B cell (primary cell): ENCODE data around the gene TNIP1.

ENCODE experiments used
- EZH2 ChIP-seq: IDR thresholded peaks from 2 replicates; pipeline ENCODE4 v1.6.1; 2012; ENCODE audit warnings: borderline replicate concordance, low read depth, mild to moderate bottlenecking, moderate library complexity, low read length; ENCODE audit not compliant: insufficient read depth, poor library complexity, severe bottlenecking
- TF ChIP-seq, protein P1 (sequence below): fragments of 200-600 bp; IDR thresholded peaks from one replicate; pipeline ENCODE4 v1.8.0; 2022; ENCODE audit warnings: antibody characterized with exemption, mild to moderate bottlenecking

GRCh38 chr5:150999704-151000442, 81.0 kb downstream of the TNIP1 start:
- TF ChIP-seq, protein P1, sequence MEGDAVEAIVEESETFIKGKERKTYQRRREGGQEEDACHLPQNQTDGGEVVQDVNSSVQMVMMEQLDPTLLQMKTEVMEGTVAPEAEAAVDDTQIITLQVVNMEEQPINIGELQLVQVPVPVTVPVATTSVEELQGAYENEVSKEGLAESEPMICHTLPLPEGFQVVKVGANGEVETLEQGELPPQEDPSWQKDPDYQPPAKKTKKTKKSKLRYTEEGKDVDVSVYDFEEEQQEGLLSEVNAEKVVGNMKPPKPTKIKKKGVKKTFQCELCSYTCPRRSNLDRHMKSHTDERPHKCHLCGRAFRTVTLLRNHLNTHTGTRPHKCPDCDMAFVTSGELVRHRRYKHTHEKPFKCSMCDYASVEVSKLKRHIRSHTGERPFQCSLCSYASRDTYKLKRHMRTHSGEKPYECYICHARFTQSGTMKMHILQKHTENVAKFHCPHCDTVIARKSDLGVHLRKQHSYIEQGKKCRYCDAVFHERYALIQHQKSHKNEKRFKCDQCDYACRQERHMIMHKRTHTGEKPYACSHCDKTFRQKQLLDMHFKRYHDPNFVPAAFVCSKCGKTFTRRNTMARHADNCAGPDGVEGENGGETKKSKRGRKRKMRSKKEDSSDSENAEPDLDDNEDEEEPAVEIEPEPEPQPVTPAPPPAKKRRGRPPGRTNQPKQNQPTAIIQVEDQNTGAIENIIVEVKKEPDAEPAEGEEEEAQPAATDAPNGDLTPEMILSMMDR: no peak
- no peak for TF ChIP-seq EZH2
